Measurements from ENCODE around the gene TBC1D3B.
"Not testable (repeated sequence)": the region's sequence is repeated elsewhere in the genome, so short reads cannot be mapped to it uniquely, and the experiment has no call there.

Gene TBC1D3B

DNA sequence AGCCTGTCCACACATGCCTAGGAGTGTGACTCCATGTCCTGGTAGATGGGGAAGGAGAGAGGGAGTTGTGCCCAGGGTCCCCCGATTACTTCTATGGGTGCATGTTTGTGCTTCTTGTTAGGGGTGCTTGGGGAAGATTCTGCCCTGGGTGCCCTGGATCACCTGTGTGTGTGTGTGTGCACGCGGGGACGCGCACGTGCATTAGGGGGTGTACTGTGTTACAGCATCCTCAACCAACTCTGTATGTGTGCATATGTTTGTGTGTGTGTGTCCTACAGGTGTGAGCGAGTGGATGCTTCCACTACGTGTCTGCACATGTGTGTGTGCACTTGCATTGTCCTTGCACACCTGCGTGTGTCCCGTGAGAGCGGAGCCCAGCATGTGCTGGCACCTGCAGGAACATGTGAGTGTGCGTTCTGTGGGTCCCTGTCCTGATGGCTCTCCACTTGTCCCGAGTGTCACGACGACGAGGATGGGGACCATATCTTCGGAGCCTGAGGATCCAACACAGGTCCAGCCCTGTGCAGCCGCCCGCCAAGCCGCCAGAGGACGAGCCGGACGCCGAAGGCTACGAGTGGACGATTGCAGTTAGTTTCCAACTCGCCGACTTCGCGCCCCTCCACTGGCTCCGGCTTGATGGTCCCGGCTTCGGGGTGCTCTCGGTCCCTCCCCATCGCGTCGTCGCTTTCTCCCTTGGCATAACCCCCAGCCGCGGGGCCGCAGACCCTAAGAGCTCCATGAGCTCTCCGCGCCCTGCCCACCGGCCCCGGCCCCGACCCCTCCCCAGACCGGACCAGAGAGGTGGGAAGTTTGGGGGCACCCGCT lies 6.0 kb upstream of the TBC1D3B start:
- DNase-seq (ENCODE audit: low read depth in 1 of 2, low spot score in 1 of 2) = no peak

DNA sequence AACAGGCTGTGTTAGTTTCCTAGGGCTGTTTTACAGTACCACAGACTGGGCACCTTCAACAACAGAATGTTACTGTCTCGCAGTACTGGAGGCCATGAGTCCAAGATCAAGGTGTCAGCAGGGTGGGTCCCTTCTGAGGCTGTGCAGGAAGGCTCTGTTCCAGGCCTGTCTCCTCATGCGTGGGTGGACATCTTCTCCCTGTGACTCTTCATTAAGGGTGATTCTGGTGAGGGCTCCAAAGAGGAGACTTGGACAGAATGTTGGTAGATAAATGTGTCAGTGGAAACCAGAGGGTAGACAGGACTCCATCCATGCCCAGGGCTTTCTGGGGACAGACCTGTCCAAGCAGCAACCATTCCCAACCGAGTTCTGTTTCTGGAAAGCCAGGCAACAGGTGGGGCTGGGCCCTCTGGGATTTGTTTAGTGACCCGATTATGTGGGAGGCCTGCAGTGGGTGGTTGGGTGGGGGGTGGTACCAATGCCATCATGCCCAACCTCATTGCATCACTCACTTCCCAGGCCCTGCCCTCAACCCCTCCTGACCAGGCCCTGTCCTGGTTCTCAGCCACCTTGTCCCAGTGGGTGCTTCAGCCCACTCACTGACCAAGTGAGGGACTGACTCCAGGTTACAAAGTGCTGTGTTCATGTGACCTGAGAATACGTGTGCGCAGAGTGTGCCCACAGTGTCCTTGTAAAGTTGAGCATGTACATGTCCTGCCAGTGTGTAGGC lies 5.2 kb upstream of the TBC1D3B start:
- DNase-seq (ENCODE audit: low read depth in 1 of 2, low spot score in 1 of 2) = not testable (repeated sequence)

DNA sequence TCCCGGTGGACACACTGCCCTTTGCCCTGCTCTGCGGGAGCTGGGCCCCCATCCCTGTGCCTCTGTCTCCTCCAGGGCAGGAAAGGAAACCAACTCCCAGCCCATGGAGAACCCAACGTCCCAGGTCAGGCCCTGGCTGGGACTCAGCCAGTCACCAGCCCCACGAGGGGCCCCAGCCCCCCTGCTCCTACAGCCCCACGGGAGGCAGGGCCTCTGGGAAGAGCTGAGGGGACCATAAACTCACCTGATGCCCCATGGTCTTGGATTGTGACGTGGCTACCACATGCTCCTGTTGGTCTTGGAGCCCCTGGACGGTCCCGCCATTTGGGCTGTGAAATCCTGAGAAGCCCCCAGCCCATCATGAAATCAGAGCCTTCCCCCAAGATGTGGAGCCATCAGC lies 7.6 kb downstream of the TBC1D3B start:
- DNase-seq (ENCODE audit: low read depth in 1 of 2, low spot score in 1 of 2) = not testable (repeated sequence)

DNA sequence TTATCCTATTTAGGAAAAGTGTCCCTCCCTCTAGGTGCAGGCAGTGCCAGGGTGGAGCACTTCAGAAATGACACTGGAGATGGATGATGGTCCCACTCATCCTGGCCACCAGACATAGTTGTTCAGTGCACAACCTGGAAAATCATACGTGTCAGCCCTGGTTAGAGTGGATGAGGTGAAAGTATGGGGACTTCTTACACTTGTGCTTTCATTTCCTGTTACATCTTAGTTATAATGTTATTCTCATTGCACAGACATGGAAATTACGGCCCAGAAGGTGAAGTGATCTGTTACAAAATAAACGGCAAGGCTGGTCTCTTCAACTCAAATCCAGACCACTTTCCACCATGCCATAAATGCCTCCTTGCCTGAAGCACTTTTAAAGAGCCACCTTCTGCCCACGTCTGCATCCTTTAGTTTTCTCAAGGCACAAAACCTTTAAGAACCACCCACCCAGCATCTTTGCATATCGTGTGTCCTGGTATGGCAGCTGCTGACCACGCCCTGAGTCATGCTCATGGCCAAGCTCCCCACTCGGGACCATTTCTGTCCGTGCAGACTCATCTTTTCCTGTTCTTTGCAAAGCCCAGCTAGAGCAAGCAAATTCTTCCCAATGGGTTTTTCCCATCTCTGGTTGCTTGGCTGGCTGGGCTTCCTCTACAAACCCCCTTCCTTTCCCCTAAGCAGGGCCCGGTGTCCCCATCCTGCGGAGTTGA lies 22.4 kb downstream of the TBC1D3B start:
- DNase-seq (ENCODE audit: low read depth in 1 of 2, low spot score in 1 of 2) = no peak

DNA sequence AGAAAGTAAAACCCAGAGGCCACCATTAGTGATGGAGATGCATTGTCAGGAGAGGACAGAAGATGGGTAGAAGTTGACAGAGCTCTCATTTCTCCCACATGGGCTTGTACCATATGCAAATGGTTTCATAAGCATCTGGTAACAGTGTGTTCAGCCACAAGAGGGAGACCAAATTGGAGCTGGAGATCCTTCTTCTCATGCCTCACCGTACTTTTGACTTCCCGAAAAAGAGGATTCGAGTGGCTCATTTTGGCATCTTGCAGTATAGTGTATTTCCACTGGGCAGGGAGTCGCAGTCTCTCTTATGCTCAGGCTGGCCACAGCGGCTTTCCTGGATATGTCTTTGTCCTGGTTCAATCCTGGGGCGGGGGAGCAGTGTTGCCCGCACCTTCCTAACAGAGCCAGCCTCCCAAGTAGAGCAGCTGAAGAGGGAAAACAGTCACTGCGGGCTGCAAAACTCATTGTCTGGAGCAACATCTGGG lies 23.8 kb downstream of the TBC1D3B start:
- DNase-seq (ENCODE audit: low read depth in 1 of 2, low spot score in 1 of 2) = no peak

DNA sequence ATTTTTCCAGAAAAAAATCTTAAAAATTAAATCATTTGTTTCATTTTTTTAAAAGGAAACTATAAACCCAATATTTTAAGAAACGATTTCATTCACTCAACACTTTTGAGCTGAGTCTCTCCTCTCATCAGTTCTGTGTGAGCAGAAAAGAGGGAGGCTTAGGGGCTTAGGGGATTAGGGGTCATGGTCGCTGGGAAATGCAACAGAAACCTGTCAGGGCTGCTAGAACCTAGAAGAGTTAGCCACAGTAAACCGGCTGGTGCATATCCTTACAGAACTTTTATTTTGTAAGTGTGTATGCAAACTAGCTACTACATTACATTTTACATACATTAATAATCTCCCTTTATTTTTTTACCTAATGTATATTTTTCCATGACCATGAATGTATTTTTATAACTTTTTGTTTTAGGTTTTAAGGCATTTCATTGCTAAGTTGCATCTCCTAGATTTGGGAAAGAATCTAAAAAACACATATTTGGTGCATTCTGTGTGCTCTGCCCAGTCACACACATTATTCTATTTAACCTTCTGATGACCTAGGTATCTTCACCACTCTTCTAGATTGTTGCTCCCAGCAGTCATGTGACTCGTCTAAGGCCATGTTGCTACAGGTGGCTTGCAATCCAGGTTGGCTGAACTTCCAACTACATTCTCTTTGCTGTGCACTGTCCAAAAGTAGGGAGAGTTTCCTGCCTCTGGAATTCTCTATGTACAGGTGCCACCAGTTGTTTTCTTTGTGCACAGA lies 24.4 kb downstream of the TBC1D3B start:
- no peak for DNase-seq (ENCODE audit: low read depth in 1 of 2, low spot score in 1 of 2)

DNA sequence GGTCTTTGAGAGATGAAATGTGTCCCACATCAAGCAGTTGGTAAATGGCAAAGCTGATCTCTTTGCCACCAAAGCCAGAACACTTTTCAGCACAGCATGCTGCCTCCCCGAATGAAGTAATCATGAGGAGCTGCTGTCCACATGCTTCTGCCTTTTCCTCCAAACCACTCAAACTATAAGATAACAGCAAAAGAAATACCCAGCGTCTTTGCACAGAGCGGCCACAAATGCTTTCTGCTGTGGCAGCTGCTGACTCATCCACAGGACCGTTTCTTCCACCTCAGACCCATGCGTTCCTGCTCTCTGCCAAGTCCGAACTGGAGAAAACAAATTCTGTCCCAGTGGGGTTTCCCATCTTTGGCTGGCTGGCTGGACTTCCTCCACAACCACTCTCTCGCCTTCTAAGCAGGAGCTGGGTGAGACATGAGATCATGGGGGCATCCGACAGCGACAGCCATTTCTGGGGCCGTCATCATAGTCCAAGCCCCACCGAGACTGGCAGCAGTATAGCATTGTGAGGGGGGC lies 27.1 kb downstream of the TBC1D3B start:
- DNase-seq (ENCODE audit: low read depth in 1 of 2, low spot score in 1 of 2) = no peak

DNA sequence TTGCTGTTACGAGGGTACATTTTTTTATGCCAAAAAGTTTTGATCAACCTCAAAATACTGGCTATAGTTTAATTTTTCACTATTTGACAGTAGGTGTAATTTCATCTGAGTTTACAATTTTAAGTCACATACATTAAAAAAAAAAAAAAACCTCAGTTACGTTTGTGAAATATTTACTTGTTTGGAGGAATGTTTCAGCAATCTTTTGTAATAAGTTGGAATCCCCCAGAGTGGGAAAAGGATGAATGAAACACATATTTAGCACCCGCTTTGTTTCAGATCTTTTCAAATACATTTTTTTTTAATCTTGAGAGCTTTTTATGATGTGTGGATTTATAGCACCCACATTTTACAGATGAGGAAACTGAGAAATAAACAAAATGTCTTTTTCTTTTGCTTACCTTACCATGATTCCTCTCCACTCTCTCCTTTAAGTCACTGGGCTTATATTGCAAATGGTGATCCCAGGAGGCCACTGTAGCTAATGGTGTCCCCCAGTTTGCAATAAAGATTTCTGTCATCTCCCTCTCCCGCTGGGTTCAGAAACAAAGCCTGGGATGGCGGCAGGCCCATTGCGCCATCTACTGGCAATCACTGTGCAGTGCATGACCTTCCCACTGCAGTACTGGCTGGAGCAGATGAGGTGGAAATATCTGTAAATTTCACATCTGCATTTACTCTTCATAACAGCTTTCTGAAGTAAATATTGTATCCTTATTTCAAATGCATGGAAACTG lies 27.7 kb downstream of the TBC1D3B start:
- peak; percentile 46 to 52 for DNase-seq (ENCODE audit: low read depth in 1 of 2, low spot score in 1 of 2)

DNA sequence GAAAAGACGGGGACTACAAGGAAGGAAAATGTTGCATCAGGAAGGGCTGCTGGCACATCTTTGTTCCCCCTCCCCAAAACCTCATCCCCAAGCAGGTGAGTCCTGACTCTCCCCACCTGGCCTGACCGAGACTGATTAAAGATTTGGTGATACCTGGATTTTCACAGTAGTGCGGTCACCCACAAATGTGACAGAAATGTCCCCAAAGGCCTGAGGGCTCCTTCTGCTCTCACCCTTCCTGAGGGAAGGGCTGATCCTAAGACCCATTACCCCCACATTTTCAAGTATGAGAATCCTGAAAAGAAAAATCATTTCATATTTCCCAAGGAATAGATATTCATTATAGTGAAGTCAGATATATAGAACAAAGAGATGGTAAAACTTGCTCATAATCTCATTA lies 28.8 kb downstream of the TBC1D3B start:
- no peak for DNase-seq (ENCODE audit: low read depth in 1 of 2, low spot score in 1 of 2)

DNA sequence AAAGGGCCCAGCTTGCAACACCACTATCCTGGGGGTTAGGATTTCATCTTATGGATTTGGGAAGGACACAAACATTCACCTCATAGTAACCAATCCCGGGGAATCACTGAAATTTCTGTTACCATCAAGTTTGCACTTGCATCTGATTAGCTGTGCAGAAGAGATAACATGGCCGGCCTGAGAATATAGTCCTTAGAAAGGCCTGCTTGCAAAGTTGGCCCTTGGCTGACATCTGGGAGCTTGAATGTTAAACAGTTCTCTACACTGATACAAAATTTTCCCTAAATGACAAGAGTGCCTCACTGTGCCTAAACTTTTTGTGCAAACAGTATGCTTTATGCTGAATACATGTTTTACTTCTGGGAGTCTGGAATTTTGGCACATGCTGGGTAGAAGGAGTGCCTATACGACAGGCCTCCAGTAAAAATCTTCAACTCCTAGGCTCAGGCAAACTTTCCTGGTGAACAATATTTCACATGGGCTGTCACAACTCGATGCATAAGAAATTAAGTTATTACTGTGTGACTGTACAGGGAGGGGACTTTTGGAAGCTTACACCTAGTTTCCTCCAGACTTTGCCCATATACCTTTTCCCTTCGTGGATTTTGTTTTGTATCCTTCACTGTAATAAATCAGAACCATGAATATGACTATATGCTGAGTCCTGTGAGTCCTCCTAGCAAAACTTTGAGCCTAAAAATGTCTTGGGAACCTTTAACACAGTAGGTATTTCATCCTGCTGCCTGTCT lies 31.3 kb downstream of the TBC1D3B start:
- DNase-seq (ENCODE audit: low read depth in 1 of 2, low spot score in 1 of 2) = no peak

DNA sequence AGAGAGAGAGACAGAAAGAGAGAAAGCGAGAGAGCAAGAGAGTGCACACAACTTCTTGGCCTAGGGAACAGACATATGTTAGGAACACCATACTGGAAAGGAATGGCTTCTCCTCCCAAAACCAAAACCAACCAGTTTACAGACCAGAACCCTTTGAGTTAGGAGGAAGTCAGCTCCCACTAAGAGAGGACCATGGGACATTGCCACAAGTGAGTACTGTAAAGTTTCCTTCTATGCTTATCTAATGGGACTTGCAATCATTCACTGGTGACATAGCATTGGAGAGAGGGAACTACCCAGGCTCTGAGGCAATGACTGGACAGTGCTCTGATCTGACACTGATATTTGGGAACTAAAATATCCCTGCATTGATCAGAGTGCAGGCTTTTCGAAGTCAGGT lies 32.4 kb downstream of the TBC1D3B start:
- DNase-seq (ENCODE audit: low read depth in 1 of 2, low spot score in 1 of 2) = no peak

DNA sequence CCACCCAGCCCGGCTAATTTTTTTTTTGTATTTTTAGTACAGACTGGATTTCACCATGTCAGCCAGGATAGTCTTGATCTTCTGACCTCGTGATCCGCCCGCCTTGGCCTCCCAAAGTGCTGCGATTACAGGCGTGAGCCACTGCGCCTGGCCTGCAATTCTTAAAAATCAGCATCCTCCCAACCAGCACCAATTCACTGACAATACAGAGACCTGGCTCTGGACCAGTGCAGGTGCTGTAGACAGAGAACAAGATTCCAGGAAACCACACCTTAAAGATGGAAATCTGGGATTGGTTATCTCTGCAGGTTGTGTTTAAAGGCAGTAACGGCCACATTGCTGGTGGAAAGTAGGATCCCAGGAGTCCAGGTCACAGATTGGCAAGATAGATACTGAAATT lies 33.6 kb downstream of the TBC1D3B start:
- no peak for DNase-seq (ENCODE audit: low read depth in 1 of 2, low spot score in 1 of 2)

DNA sequence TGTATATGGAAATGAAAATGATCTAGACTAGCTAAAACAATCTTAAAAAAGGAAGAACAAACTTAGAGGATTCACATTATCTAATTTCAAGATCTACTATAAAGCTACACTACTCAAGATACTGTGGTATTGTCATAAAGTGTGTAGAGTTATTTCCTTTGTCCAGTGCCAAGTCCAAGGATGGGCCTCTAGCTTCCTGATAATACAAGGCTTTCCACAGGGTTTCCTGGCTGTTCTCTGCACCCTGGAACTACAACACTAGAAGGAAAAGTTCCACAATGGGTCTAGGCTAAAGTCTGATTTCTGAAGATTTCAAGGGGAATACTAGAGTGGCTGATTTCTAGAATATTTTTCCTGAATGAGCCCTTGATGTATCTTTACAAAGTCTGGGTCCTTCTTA lies 34.2 kb downstream of the TBC1D3B start:
- no peak for DNase-seq (ENCODE audit: low read depth in 1 of 2, low spot score in 1 of 2)

DNA sequence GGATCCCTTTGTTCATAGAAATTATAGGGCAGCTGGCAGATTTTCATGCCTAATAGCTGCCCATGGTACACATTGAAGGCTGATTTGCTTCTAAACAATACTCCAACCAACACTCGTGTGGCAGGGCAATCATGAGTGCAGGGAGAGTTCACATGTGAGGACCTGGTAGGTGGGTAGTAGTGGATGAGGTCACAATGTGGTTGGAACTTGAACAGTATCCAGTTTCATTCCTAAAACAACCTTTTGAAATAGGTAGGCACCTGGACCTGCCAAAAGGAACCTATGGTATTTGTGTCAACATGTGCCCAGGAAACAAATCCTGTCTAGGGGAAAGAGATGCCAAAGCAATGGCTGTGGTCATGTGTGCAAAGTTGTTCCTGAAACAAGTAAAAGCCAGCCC lies 40.0 kb downstream of the TBC1D3B start:
- DNase-seq (ENCODE audit: low read depth in 1 of 2, low spot score in 1 of 2) = no peak

DNA sequence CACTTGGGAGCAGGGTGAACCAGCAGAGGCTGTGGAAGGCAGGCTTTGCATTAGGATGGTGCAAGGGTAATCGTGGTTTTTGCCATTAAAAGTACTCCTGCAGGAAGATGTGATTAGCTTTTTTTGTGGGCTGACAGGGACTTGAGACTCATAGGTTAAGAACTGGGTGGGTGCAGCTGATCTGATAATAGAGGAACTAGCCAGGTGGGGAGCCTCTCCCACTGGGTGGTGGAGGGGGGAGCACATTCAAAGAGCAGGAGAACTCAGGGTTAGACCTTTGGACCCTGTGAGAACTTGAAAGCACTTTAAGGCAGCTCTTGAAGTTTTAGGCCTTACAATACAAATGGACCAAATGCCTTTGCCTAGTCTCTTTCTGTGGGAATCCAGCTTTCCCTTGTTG lies 40.4 kb downstream of the TBC1D3B start:
- no peak for DNase-seq (ENCODE audit: low read depth in 1 of 2, low spot score in 1 of 2)

DNA sequence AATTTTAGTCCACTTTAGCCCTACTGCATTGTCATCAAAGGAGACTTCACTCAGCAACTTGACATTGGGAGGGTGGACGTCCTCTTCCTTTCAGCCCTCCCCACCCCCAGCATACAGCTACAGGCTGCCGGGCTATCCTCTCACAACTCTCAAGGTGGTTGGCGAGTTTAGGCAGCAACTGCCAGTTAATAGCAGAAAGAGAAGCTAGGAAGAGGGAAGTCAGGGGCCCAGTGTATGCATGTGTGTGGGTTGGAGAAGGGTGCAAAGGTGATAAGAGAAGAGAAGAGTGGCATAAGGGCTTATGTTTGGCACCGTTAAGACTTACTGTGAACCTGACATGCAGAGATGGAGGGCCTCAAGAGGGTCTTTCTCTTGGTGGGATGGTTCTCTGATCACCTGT lies 41.0 kb downstream of the TBC1D3B start:
- DNase-seq (ENCODE audit: low read depth in 1 of 2, low spot score in 1 of 2) = no peak

DNA sequence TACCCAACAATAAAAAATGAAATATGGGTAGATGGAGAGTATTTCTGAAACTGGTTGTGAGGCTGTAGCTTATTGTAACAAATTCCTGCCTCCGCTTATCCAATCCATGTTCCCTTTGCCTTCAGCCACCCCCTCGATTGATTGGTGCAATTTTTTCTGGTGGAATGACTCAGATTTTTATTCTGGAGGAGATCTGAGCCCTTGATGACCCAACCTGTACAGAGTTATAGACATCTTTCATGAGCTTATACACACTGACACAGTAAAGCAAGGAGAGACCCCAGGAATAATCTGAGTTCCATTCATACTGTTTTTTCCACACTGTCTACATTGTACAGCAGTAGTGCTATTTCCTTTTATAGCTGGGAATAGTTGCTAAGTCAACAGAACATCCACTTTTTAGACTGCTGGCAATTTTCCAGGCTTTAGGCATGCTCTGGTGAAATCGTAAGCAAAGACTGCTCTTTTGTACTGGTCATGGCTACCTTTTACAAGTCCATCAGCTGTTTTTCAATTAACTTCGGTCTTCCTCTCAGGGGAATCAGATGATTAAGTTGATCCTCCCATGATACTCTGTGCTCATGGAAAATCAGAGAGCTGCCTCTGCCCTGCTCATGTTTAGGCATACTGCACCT lies 42.7 kb downstream of the TBC1D3B start:
- DNase-seq (ENCODE audit: low read depth in 1 of 2, low spot score in 1 of 2) = no peak

DNA sequence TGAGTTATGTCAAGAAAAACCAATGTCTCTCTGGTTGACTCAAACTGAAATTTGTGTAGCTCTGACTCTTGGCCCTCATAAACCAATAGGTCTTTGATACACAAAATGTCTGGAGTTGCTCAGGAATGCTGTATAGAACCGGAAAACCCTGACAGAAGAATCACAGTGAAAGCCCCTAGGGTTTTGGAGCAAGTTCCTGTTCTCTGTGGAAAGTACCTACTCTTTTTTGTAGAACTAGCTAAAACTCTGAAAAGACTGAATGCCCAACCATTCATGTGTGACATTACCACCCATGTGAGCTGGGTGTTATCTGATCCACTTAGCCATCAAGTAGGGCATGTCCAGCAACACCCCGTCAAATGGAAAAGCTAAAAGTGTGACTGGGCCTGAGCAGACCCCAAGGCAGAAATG lies 44.0 kb downstream of the TBC1D3B start:
- no peak for DNase-seq (ENCODE audit: low read depth in 1 of 2, low spot score in 1 of 2)

DNA sequence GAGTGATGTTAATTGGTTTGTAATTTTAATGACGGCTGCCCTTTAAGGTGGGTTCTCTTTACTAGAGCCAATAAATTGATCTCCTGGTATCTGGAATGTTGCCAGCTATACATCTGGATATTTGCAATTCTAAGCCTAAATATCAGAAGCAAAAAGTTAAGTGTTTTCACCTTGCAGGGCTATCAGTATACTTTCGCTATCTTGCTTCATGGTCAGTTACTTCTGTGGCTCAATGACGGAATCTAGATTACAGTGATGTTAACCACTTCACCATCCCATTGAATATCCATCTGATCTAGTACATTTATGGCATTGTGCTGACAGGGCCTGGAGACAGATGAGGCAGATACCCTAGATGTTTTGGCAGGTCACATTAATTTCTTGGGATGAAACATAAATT lies 44.5 kb downstream of the TBC1D3B start:
- no peak for DNase-seq (ENCODE audit: low read depth in 1 of 2, low spot score in 1 of 2)

Data from activated T-helper 1 cell treated with anti-CD3 and anti-CD28 coated beads, Interleukin-2, amount 50 U/mL, for 16 hours (primary cell).